Effector memory CD4-positive, alpha-beta T cell (primary cell): ENCODE data around the gene RNF215.

ENCODE experiments used
- DNase-seq, 3 donors: peaks; one replicate each; pipeline ENCODE4 v3.0.0-alpha.2; 2020
- H3K27ac ChIP-seq: 2 replicates; pipeline ENCODE4 v1.7.0; 2013; ENCODE audit warnings: mild to moderate bottlenecking, low read length, moderate library complexity; ENCODE audit not compliant: insufficient read depth, poor library complexity, severe bottlenecking
- H3K27me3 ChIP-seq: replicated peaks from 2 replicates; pipeline ENCODE4 v1.7.0; 2013; ENCODE audit warnings: mild to moderate bottlenecking, low read length; ENCODE audit not compliant: insufficient read depth, control insufficient read depth, poor library complexity, severe bottlenecking
- H3K36me3 ChIP-seq: 2 replicates; pipeline ENCODE4 v1.7.0; 2013; ENCODE audit warnings: mild to moderate bottlenecking, low read length, moderate library complexity; ENCODE audit not compliant: control insufficient read depth, insufficient read depth
- H3K4me1 ChIP-seq: 2 replicates; pipeline ENCODE4 v1.7.0; 2013; ENCODE audit warnings: low read length, mild to moderate bottlenecking; ENCODE audit not compliant: control insufficient read depth, insufficient read depth, poor library complexity, severe bottlenecking
- H3K4me3 ChIP-seq: 2 replicates; pipeline ENCODE4 v1.7.0; 2013; ENCODE audit warnings: low read length, low read depth, mild to moderate bottlenecking; ENCODE audit not compliant: insufficient read depth, poor library complexity, severe bottlenecking
- H3K9me3 ChIP-seq: 2 replicates; pipeline ENCODE4 v1.7.0; 2013; ENCODE audit warnings: mild to moderate bottlenecking, low read length, moderate library complexity; ENCODE audit not compliant: control insufficient read depth

The RNF215 gene

GRCh38 chr22:30365891-30366290 lies 21.3 kb downstream of the RNF215 start:
- Histone ChIP-seq H3K27me3 (no peaks in the 10 kb centered on the region), H3K9me3 (no peaks in the 10 kb centered on the region), H3K27ac (no peak overlapping the region), H3K4me3 (no peak overlapping the region), H3K4me1 (no peaks in the 10 kb centered on the region), H3K36me3 (no peaks in the 10 kb centered on the region)
- DNase-seq, result no peak

GRCh38 chr22:30362651-30363281 lies 24.4 kb downstream of the RNF215 start:
- Histone ChIP-seq H3K36me3 (no peaks in the 10 kb centered on the region), H3K4me1 (no peaks in the 10 kb centered on the region), H3K27me3 (no peaks in the 10 kb centered on the region), H3K9me3 (no peaks in the 10 kb centered on the region), H3K27ac (no peak overlapping the region), H3K4me3 (no peak overlapping the region)
- DNase-seq, result no peak

- Histone ChIP-seq H3K27ac (no peak overlapping the region), H3K27me3 (no peaks in the 10 kb centered on the region), H3K36me3 (no peaks in the 10 kb centered on the region), H3K4me1 (no peaks in the 10 kb centered on the region), H3K4me3 (no peak overlapping the region), H3K9me3 (no peaks in the 10 kb centered on the region)
- no peak for DNase-seq
Observed at GRCh38 chr22:30361916-30362650, 25.1 kb downstream of the RNF215 start.

- DNase-seq, result no peak
- Histone ChIP-seq H3K36me3 (peaks cover 3% of the 10 kb centered on the region), H3K9me3 (no peaks in the 10 kb centered on the region), H3K4me1 (peaks cover 18% of the 10 kb centered on the region), H3K27ac (no peak overlapping the region), H3K27me3 (no peaks in the 10 kb centered on the region), H3K4me3 (no peak overlapping the region)
Observed at GRCh38 chr22:30358541-30358940, 28.7 kb downstream of the RNF215 start.

GRCh38 chr22:30357650-30358215 lies 29.5 kb downstream of the RNF215 start:
- H3K27me3 ChIP-seq, result no peaks in the 10 kb centered on the region
- no peak overlapping the region for H3K27ac ChIP-seq
- H3K36me3 ChIP-seq, result peaks cover 8% of the 10 kb centered on the region
- peaks cover 18% of the 10 kb centered on the region for H3K4me1 ChIP-seq
- no peak for DNase-seq
- H3K4me3 ChIP-seq, result no peak overlapping the region
- no peaks in the 10 kb centered on the region for H3K9me3 ChIP-seq

GRCh38 chr22:30357236-30357570 lies 30.0 kb downstream of the RNF215 start:
- H3K9me3 ChIP-seq, result no peaks in the 10 kb centered on the region
- peaks cover 18% of the 10 kb centered on the region for H3K4me1 ChIP-seq
- H3K27ac ChIP-seq, result peak overlapping the region; percentile 96
- no peaks in the 10 kb centered on the region for H3K27me3 ChIP-seq
- H3K36me3 ChIP-seq, result peaks cover 14% of the 10 kb centered on the region
- no peak for DNase-seq
- peak overlapping the region; percentile 88 for H3K4me3 ChIP-seq

GRCh38 chr22:30356449-30357235 lies 30.6 kb downstream of the RNF215 start, which contains the start of the genes CCDC157 and SF3A1:
Gene CCDC157, plus strand, starts transcription at chr22:30357007. Its CDS starts 8,994 bp downstream, at chr22:30366001.
Gene SF3A1, minus strand, starts transcription at chr22:30356894. Its CDS starts 102 bp downstream, at chr22:30356792.
- peak; percentile 72 to 80 (median 73) for DNase-seq
- peaks cover 18% of the 10 kb centered on the region for H3K4me1 ChIP-seq
- no peaks in the 10 kb centered on the region for H3K27me3 ChIP-seq
- H3K27ac ChIP-seq, result peak within 1 kb of the TSS; percentile 96
- H3K9me3 ChIP-seq, result no peaks in the 10 kb centered on the region
- H3K36me3 ChIP-seq, result peaks cover 19% of the 10 kb centered on the region
- peak within 1 kb of the TSS; percentile 88 for H3K4me3 ChIP-seq

GRCh38 chr22:30354644-30355043 lies 32.6 kb downstream of the RNF215 start:
- peaks cover 37% of the 10 kb centered on the region for H3K36me3 ChIP-seq
- H3K27me3 ChIP-seq, result no peaks in the 10 kb centered on the region
- DNase-seq, result no peak
- H3K4me1 ChIP-seq, result peaks cover 21% of the 10 kb centered on the region
- H3K9me3 ChIP-seq, result no peaks in the 10 kb centered on the region
- H3K4me3 ChIP-seq, result no peak overlapping the region
- no peak overlapping the region for H3K27ac ChIP-seq

- no peak overlapping the region for H3K27ac ChIP-seq
- DNase-seq, result no peak
- peaks cover 67% of the 10 kb centered on the region for H3K36me3 ChIP-seq
- no peaks in the 10 kb centered on the region for H3K9me3 ChIP-seq
- H3K4me1 ChIP-seq, result peaks cover 26% of the 10 kb centered on the region
- no peak overlapping the region for H3K4me3 ChIP-seq
- H3K27me3 ChIP-seq, result no peaks in the 10 kb centered on the region
Observed at GRCh38 chr22:30351226-30351625, 36.0 kb downstream of the RNF215 start.
